Activated T-cell treated with anti-CD3 and anti-CD28 coated beads for 4 hours (primary cell): ENCODE measurements around the gene SLC26A4.

ENCODE experiments used
- DNase-seq: peaks from one replicate; pipeline ENCODE4 v3.0.0-alpha.2; 2020

Gene SLC26A4

DNA sequence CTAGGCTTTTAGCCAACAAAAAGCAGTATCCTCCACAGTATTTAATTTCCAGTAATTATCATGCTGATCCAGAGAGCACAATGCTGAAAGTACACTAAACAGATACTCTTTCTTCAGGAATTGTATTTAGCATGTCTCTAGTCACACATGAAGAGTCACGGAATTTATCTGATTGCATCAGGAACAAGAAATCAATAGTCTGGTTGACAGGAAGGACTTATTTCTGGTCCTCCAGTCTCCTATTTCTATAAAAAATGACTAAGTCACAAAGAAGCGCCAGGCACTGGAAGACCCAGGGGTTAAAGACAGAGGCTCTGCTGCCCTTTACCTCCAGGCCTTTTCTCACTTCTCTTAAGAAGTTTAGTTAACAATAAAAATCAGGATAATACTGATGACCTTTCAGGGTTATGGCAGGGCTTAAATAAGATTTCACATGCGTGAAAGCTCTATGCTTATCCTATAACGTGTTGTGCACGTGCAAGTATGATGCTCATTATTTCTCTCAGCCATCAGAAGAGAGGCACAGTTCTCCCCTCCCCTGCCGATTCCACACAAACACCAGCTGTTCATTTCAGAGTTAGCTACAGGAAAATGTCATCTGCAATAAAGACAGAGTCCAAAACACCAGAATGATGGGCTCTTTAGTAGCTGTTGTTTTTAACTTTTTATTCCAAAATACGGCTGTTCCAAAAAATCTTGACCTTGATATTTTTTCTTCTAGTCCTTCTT is 36.9 kb downstream of the SLC26A4 start:
- DNase-seq, result no peak

DNA sequence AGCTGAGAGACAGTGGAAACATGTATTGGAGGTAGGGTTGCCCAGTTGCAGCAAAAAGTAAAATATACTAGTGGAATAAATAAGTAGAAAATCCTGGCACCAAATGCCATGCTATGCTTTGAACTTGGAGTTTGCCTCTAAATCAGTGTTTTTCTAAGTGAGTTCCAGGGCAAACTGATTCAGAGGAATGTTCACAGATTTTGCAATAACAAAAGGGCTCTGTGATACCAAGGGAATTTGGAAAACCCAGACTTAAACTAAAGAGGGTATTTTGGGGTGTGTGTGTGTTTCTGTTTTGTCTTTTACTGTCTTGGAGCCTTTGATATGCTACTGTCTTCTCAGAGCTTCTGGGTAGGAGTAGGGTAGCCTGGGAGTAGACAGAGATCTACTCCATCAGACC is 39.9 kb downstream of the SLC26A4 start:
- DNase-seq, result no peak

DNA sequence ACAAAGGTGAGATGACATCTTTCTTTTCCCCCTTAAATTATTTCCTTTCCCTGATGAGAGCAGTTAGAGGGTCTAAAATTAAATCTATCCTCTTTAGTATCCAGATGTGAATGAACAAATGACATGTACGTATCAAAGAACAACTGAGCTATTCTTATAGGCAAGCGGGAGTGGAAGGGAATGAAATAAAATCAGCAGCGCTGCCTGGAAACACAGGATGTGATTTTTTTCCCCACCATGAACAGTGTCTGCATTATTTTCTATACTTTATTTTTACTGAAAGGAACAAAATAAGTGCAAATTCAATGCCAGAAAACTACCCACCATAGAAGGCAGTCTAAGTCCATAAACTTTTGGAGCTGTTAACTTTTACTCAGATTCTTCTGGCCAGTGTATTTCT is 40.6 kb downstream of the SLC26A4 start:
- no peak for DNase-seq

DNA sequence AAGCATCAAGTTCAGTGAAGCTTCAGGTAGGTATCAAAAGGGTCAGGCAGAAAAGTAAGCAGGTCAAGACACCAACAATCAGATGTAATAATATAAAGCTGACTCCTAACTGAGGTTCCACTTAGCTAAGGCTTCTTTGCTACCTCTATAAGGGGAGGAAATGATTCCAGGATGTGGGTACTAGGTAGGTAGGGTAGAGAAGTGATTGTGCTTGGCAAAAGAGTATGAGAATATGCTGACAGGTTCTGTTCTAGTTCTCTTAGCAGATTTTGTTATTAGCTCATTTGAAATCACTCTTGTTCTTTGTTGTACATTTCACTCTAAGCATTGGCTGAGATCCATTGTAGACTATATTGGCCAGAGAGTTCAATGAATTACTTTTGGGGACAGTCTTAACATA is 42.6 kb downstream of the SLC26A4 start:
- no peak for DNase-seq

DNA sequence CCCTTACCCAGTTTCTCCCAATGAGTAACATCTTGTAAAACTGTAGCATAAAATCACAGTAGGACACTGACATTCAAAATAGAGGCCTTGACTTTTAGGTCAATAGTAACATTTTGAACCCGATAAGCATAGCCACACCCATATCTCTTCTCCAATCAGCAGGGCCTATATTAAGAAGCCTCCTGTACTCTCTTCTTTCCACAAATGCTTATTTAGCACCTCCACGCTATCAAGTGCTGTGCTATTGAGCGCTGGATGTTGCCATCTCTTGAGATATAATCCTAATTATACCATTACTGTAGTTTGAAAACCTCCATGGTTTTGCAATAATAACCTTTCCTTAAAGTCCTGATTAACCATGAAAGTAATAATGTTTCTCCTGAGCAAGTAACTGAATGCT is 43.2 kb downstream of the SLC26A4 start:
- no peak for DNase-seq

DNA sequence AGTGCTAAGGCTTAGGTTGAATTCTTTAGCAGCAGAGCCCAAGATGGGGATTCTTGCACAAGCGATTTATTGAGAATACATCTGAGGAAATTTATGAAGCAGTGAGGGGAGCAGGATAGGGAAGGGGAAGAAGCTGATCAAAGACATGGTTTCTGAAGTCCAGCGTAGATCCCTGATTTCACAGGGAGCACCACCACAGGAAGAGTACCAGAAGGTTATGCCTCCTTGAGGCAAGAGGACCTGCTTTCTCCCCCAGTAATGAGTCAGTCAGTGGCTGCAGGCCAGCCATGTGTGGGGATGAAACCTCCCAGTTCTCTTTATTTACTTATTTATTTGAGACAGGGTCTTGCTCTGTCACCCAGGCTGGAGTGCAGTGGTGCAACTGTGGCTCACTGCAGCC is 48.3 kb downstream of the SLC26A4 start:
- no peak for DNase-seq

DNA sequence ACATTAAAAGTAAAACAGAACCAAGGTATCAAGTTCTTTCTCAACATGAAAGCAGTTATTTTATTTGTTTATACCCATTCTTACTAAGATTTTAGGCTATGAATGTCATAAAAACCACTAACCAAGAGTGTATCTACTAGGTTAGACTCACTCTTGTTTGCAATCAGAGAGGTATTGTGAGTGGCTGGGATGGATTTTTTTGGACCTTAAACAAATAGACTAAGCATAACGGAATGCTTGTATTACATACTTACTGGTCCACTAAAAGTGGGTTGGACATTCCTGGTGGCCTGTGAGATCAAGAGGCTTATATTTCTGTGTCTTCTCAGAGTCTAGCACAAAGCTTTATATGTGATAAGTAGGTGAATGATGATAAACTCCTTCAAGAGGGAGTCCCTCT is 50.7 kb downstream of the SLC26A4 start:
- DNase-seq, result no peak

DNA sequence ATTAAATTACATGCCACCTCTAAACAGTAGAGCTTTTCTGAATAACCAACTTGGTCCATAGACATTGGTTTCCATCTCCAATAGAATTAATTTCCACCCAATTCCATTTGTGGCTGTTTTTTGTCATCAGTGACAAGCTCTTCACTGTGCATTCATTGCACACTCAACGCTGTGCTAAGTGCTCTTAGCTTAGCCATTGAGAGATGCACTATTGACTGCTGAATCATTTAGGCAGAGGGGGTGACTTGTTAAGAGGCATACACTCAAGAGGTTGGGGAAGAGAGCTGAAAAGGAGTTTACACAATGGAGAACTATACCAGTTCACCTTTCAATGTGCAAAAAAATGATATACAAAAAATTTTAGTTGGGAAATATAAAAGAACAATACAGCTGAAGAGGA is 51.4 kb downstream of the SLC26A4 start:
- no peak for DNase-seq

DNA sequence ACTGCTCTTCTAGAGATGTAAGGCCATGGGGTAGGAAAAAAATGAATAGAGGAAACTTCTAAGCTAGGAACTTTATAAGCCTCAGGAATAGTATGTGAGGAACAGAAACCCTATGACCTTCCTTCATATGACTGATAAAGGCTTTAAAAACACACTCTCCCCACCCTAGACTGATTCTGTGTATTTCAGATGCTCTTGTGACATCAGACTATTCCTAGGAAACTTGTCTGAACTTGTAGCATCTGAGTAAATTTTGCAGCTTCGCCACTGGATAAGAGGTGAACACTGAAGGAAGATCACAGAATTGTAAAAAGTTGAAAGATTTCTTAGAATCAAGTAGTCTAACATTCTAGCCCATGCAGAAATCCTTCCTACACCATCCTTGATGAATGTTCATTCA is 52.3 kb downstream of the SLC26A4 start:
- DNase-seq, result no peak

DNA sequence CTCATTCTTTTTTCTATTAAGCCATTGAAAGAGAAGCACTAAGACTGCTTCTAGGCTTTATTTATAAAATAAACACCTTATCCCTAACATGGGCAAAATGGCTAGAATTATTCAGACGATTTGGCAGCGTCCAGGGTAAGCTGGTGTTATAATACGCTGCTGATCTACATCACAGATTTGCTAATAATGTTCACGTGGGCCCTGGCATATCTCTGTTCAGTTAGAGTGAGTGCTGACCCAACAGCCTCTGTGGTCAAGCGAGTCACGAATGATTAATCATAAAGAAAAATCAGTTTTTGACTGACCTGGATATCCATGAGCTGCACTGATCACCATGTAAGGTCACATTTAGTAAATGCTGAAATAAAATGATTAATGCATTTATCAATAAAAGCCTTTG is 54.9 kb downstream of the SLC26A4 start:
- no peak for DNase-seq

DNA sequence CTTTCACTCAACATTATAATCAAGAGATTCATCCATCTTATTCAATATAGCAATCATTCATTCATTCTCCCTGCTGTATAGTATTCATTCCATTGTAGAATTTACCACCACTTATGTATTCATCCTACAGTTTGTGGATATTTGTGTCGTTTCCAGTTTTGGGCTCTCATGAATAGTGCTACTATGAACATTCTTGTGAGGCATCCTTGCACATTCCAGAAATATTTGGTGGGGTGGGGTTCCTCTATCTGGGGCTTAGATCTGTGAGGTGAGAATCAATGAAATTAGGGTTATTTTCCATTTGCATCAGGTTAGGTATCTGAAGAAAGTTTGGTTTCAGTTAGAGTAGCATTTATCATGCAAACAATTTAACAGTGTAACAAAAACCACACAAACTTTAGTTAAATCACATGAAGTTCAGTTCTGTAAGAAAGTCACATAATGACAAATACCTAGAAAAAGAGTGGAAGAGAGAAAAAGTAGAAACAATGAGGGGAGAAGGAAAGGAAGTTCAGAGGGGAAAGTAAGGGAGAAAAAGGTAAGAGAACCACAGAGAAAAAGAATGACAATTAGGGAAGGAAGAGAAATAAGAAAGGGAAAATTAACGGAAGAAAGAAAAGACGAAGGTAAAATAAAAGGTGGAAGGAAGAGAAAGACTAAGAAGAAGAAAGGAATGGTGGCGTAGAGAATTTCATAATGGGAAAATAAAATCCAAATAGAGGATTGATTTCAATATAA is 58.0 kb downstream of the SLC26A4 start:
- DNase-seq, result no peak

DNA sequence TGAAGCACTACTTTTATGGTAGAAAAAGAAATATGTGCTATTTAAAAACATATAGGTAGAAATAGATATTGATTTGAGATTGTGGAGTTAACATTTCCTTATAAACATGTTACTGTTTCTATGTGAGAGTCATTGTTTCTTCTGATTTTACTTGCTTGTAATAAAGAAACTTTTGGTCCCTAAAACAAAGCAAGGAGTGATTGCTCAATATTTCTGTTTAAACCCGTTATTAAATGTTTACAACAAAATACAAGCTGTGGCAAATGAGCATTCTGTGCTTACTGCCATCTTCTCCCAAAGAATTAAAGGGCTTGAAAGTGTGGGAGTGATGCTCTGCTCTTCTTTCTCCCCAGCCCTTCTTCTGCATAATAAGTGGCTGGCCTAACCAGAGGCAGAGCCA is 60.7 kb downstream of the SLC26A4 start:
- DNase-seq, result no peak

DNA sequence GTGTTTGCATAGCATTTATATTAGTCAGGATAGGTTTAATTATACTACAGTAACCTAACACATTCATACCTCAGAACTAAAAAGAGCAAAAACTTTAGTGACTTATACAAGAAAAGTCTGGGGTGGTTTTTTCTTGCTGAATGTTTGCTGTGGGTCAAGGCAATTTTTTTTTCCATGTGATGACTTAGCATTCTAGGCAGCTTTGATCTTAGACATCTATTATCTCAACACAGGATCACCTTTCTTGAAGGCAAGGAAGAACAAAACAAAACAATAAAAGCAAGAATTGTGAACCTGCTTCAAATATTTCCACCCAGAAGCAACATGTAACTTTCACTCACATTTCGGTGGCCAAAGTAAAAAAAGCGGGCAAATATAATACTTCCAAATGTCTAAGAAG is 62.6 kb downstream of the SLC26A4 start:
- no peak for DNase-seq

DNA sequence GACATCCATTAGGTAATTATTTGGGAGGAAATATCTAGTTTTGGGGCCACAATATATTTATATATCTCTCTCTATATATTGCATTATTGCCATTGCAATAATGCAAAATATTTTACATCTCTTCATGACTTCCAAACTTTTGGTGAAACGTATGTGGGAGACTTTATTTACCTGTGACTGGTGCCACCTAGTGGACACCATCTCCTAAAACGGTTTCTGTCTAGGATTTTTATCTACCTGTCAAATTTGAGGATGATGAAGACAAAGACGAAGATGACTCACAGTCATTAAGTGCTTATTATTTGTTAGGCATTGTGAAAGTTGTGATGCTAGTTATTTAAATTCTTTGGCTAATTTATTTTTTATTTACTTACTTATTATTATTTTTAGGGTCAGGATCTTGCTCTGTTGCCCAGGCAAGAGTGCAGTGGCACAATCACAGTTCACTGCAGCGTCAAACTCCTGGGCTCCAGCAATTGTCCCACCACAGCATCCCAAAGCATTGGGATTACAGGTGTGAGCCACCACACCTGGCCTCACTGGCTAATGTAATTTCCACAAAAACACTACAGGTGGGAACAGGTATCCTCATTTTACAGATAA is 64.6 kb downstream of the SLC26A4 start:
- peak; percentile 33 for DNase-seq

DNA sequence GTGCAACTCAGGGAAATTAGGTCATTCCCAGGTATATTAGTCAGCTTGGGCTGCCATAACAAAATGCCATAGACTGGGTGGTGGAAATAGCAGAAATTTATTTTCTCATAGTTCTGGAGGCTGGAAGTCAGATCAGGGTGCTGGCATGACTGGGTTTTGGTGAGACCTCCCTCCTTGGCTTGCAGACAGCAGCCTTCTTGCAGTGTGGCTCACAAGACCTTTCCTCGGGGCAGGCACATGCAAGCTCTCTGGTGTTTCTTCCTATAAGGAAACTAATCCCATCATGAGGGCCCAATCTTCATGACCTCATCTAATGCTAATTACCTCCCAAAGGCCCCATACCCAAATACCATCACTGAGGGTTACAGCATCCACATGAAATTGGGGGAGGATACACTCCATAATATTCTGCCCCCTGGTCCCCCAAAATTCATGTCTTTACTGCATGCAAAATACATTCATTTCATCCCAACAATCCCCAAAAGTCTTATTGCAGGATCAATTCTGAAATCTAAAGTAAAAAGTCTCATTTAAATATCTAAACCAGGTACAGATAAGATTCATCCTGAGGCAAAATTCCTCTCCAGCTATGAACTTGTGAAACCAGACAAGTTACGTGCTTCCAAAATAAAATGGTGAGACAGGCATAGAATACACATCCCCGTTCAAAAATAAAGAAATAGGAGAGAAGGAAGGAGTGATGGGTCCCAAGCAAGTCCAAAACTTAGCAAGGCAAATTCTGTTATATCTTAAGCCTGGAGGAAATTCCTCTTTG is 65.9 kb downstream of the SLC26A4 start:
- DNase-seq, result no peak

DNA sequence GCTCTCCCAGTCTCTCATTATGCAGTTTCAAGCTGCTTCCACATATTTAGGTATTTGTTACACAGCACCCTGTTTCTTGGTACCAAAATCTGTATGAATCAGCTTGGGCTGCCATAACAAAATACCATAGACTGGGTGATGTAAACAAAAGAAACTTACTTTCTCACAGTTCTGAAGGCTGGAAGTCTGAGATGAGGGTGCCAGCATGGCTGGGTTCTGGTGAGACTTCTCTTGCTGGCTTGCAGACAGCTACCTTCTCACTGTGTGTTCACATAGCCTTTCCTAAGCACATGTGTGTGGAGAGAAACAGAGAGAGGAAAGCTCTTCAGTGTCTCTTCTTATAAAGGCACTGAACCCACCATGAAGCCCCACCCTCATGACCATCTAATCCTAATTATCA is 67.6 kb downstream of the SLC26A4 start:
- DNase-seq, result no peak

DNA sequence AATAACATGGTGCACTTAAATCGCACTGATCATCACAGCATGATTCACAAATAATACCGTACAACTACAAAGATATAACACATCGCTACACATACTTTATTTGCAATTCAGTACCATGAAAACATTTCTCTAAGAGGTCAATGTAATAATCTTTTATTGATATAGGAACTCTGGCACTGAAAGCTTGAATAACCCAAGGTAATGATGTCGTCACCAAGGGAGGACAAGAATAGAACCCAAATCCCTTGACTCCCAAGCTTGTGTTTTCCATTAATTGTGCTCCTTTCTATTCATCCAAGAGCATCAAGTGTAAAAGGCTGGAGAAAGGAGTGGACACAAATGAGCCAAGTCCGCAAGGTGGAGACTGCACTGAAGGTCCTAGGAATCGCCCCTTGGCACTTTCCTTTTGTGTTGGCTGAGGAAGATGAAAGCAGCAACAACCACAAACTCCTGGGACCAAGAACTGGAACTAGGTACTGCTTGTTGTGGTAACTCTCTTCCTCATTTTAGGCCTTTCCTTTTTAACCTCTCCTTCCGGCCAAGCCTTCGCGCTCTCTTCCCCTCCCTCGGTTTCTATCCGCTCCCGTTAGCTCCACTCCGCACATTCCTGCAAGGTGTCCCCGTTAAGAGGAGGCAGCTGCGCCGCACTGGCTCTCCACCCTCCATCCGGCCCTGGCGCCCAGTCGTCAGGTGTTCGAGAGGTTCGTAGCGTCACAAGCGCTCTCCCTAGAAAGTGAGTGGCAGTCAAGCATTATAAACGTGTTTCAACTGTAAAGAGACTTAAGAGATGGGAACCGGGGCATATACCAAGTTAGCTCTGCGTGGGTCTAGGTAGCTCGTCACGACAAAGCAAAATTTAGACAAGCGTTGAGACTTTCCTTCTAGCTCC is 82.3 kb downstream of the SLC26A4 start:
- no peak for DNase-seq

DNA sequence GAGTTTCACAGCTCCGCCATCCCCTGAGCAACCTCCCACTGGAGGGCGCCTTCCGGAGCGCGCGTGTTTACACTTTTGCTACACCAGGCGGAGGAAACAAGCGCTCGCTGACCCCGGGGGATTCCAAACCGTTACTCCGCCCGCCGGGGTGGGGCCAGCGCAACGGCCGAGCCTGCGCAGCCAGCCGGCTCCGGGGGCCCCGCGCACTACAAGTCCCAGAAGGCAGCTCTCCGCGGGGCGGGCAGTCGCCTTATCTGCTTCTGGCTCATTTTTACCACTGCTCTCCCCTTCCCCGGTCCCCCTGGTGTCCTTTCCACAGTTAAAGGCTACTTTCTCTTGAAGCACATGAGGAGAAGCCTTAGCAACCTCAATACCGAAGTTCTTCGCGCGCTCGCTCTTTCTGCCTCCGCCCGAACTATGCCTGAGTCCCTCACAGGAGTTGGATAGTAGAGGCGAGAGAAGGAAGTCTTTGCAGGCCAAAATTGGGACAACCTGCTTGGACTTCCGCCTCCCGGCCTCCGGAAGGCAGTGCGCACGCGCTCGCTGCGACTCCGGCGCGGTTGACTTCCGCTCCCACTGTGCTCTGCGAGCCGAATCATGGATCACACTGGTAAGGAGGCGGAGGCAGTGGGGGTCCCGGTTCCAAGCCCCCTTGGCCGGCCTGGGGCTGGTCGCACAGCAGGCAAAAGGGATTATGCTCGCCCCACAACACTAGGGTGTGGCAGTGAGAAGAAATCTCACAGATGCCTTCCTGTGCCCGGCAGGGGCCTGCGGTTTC is 83.1 kb downstream of the SLC26A4 start, which contains the start of gene CBLL1:
TSS of gene CBLL1 (plus strand) at position 576 of the 778 bp plus-strand sequence. CDS start at position 598, 22 bp downstream.
- DNase-seq, result peak; percentile 97

DNA sequence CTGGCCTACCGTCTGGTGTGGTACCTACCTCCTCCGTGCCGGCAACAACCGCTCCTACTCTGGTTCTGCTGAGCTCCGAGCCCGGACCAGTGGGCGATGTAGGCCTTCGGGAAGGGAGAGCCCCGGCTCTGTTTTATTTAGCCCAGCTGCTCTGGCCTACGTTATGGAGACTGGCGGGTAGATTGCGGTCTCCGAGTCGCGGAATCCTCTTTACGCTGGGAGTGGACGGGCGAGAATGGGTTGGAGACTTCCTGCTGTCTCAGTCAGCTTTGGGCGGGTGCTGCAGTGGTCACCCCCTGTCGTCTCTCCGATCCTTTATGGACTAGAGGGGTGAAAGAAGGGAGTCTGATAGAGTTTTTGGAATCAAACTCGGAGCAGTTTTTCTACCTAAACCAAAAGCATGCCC is 83.7 kb downstream of the SLC26A4 start:
- DNase-seq, result no peak

DNA sequence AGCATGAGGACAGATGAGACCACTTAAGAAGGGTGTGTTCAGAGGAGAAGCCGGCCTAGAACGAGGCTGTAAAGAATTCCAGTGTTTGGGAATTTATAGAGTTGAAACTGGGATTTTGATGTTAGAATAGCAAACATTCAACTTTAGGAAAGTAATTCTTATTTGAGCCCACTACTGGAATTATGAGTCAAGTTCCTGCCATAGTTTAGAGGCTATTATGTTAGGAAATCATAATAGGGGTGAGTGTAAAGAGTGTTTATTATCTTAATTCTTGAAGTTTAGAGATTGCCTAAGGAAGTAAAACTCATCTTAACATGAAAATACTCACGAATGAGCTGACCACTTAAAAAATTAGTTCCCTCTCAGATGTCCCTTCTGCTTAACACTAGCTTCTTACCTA is 85.4 kb downstream of the SLC26A4 start:
- DNase-seq, result no peak

DNA sequence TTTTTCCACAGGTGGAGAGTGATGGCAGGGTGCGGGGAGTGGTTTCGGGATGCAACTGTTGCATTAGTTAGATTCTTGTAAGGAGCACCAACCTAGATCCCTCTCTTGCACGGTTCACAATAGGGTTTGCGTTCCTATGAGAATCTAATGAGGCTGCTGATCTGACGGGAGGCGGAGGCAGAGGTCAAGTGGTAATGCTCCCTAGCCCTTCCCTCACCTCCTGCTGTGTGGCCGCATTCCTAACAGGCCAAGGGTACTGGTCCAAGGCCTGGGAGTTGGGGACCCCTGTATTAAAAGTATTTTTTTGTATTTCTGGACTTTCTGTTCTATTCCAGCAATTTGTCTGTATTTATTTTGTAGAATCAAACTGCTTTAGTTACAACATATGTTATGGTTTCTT is 90.5 kb downstream of the SLC26A4 start:
- no peak for DNase-seq

DNA sequence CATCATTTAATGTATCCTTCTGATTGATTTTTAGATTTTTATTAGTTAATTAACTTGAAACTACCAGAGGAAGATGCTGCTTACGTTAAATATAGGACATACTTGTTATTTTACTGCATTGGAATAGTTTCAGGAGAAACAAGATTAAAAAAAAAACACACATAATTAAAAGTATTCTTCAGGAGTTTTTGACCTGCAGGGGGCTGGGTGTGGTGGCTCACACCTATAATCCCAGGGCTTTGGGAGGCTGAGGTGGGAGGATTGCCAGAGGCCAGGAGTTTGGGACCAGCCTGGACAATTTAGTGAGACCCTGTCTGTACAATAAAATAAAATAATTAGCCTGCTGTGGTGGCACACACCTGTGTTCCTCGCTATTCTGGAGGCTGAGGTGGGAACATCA is 94.0 kb downstream of the SLC26A4 start:
- no peak for DNase-seq
